Measurements from ENCODE around the gene NCAPG2. TPM values are rescaled to one million over a fixed set of nuclear protein-coding genes. Genes with fewer than 3 reads are reported as not detected.
A peak's percentile ranks its signal among the peaks of the same experiment; 100 is the strongest.

NCAPG2 gene, protein sequence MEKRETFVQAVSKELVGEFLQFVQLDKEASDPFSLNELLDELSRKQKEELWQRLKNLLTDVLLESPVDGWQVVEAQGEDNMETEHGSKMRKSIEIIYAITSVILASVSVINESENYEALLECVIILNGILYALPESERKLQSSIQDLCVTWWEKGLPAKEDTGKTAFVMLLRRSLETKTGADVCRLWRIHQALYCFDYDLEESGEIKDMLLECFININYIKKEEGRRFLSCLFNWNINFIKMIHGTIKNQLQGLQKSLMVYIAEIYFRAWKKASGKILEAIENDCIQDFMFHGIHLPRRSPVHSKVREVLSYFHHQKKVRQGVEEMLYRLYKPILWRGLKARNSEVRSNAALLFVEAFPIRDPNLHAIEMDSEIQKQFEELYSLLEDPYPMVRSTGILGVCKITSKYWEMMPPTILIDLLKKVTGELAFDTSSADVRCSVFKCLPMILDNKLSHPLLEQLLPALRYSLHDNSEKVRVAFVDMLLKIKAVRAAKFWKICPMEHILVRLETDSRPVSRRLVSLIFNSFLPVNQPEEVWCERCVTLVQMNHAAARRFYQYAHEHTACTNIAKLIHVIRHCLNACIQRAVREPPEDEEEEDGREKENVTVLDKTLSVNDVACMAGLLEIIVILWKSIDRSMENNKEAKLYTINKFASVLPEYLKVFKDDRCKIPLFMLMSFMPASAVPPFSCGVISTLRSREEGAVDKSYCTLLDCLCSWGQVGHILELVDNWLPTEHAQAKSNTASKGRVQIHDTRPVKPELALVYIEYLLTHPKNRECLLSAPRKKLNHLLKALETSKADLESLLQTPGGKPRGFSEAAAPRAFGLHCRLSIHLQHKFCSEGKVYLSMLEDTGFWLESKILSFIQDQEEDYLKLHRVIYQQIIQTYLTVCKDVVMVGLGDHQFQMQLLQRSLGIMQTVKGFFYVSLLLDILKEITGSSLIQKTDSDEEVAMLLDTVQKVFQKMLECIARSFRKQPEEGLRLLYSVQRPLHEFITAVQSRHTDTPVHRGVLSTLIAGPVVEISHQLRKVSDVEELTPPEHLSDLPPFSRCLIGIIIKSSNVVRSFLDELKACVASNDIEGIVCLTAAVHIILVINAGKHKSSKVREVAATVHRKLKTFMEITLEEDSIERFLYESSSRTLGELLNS
- total RNA-seq: 10 to 100 TPM; 15.0 to 17.9 TPM
- polyA plus RNA-seq: 10 to 100 TPM in 1 of 2 donors, 1 to 10 TPM in 1; 7.2 to 12.9 TPM

DNA sequence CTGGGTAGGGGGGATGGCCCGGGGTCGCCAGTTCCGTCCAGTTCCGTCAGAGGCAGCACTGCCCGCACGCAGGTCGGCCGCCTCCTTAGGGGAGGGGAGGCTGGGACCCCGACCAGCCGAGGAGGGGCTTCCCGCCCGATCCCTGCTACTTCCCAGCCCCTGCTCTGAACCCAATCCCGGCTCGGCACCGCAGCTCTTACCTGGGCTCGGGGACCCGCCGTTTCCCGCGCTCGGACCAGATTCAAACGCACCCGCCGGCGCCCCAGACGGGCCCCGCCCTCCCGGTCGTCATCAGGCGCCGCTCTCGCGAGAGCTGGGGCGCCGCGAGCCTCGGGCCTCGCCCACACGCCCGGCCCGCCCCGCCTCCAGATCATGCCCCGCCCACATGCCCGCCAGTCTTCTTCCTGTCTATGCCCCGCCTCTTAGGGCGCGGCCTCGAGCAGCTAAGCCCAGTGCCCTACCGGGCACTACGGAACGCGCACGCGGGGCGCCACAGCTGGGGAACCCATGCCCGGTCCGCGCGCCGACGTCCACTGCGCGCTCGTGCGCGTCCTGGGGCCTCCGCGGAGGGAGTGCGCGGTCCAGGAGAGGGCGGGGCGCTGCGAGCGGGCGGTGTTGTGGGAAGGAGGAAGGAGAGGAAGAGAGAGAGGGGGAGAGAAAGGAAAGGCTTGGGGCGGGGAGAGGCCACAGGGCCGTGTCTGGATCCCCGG is at the start of gene NCAPG2:
TSS of gene NCAPG2 (minus strand) at position 281 of the 710 bp plus-strand sequence. CDS start 2,905 bp downstream, outside the sequence.
- peaks cover 0 to 3% (median 0%) of the 10 kb centered on the region in 8 donors for H3K9me3 Mint-ChIP-seq
- Histone ChIP-seq H3K4me1 (ENCODE audit: insufficient read depth, low read length) (peaks cover 35% of the 10 kb centered on the region), H3K4me3 (ENCODE audit: low read length in 2 of 2) (peak within 1 kb of the TSS; percentile 81 to 88), H3K36me3 (ENCODE audit: insufficient read depth, low read length) (no peaks in the 10 kb centered on the region), H3K27ac (ENCODE audit: low read depth, low read length) (peak within 1 kb of the TSS; percentile 64), H3K9me3 (ENCODE audit: control insufficient read depth in 1 of 2, low read length in 2 of 2) (no peaks in the 10 kb centered on the region), H3K27me3 (ENCODE audit: insufficient read depth, low read length) (no peaks in the 10 kb centered on the region)
- DNase-seq: peak; percentile 95 to 97 (median 97)
- H3K4me3 Mint-ChIP-seq: peak within 1 kb of the TSS; percentile 78 to 94 (median 83)
- intact Hi-C loops (cut with micrococcal nuclease): loop anchor here (1.0 to 10.0 kb wide), 5 partner anchors 42 to 272 kb away; partner anchors contain the start of genes DYNC2I1 and ESYT2
- H3K27ac Mint-ChIP-seq: peak within 1 kb of the TSS; percentile 74 to 87 (median 80)
- H3K27me3 Mint-ChIP-seq: no peaks in the 10 kb centered on the region
- H3K4me1 Mint-ChIP-seq: peaks cover 17 to 32% (median 25%) of the 10 kb centered on the region in 4 donors
- ChIA-PET CTCF (ENCODE audit: partially characterized antibody) (interaction anchor here (0.7 to 1.8 kb wide), 3 partner anchors 8 to 271 kb away, joined by 3 to 11 read pairs (median 4); no protein-coding TSS in a partner anchor), POLR2A (ENCODE audit: partially characterized antibody) (interaction anchor here (0.7 to 2.1 kb wide), 19 partner anchors 8 to 272 kb away, joined by 3 to 35 read pairs (median 5); partner anchors contain the start of genes DYNC2I1 and ESYT2)
- H3K36me3 Mint-ChIP-seq: peaks cover 0 to 2% of the 10 kb centered on the region in 2 donors

DNA sequence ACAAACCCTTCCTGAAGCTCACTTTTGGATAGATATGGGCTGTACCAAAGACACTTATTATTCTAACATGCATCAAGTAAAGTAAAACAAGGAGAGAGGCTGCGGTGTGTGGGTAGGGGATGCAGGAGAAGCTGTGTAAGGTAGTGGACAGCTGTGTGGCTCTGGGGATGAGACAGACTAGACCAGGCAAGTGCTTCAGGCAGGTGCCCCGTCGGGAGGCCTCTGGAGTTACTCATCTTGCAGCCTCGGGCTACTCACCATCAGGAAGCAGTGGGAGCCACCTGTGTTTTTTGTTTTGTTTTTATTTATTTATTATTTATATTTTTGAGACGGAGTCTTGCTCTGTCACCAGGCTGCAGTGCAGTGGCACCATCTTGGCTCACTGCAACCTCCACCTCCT is 49.3 kb upstream of the NCAPG2 start:
- Histone ChIP-seq H3K4me3 (ENCODE audit: low read length in 2 of 2) (no peak overlapping the region), H3K36me3 (ENCODE audit: insufficient read depth, low read length) (peaks cover 32% of the 10 kb centered on the region), H3K9me3 (ENCODE audit: control insufficient read depth in 1 of 2, low read length in 2 of 2) (no peaks in the 10 kb centered on the region), H3K27ac (ENCODE audit: low read depth, low read length) (no peak overlapping the region), H3K27me3 (ENCODE audit: insufficient read depth, low read length) (no peaks in the 10 kb centered on the region), H3K4me1 (ENCODE audit: insufficient read depth, low read length) (no peaks in the 10 kb centered on the region)
- Mint-ChIP-seq H3K36me3 (peaks cover 42 to 74% of the 10 kb centered on the region in 2 donors), H3K9me3 (no peaks in the 10 kb centered on the region), H3K4me3 (no peak overlapping the region), H3K4me1 (peaks cover 0 to 3% (median under 1%) of the 10 kb centered on the region in 4 donors), H3K27ac (no peak overlapping the region), H3K27me3 (no peaks in the 10 kb centered on the region)
- CTCF ChIA-PET (ENCODE audit: partially characterized antibody): interaction anchor here (0.7 to 1.4 kb wide), 3 partner anchors 9 to 223 kb away, joined by 3 to 5 read pairs (median 4); no protein-coding TSS in a partner anchor
- intact Hi-C loops (cut with micrococcal nuclease): no loop called here
- POLR2A ChIA-PET (ENCODE audit: partially characterized antibody): interaction anchor here (1.2 kb wide), 1 partner anchor 11 kb away, joined by 3 read pairs; no protein-coding TSS in a partner anchor
- DNase-seq: no peak

DNA sequence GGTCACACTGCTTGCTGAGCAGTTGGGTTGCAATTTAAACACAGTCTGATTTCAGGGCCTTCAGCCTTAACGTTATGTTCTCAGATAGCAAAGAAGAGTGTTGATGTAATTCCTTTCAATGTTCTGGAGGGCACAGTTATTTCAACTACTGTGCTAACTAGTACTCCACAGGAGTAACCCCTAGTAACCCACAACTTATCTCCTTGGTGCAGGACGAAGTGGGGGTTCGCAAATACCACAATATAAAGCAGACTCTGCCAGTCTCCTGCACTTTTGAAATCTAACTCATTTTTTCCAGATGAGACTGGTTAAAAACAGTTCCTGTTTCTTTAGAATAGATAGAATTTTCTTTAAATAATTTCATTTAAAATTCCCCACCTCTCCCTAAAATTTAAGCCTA is 47.1 kb upstream of the NCAPG2 start:
- H3K4me3 Mint-ChIP-seq: no peak overlapping the region
- H3K36me3 ChIP-seq (ENCODE audit: insufficient read depth, low read length): peaks cover 38% of the 10 kb centered on the region
- no peaks in the 10 kb centered on the region for H3K9me3 Mint-ChIP-seq
- intact Hi-C loops (cut with micrococcal nuclease): no loop called here
- H3K9me3 ChIP-seq (ENCODE audit: control insufficient read depth in 1 of 2, low read length in 2 of 2): no peaks in the 10 kb centered on the region
- no peaks in the 10 kb centered on the region for H3K27me3 ChIP-seq (ENCODE audit: insufficient read depth, low read length)
- H3K4me1 ChIP-seq (ENCODE audit: insufficient read depth, low read length): no peaks in the 10 kb centered on the region
- no peak for DNase-seq
- peaks cover 0 to 3% (median 0%) of the 10 kb centered on the region in 4 donors for H3K4me1 Mint-ChIP-seq
- H3K27ac ChIP-seq (ENCODE audit: low read depth, low read length): no peak overlapping the region
- peak overlapping the region in 2 of 7 donors; percentile 6 to 86 for H3K27ac Mint-ChIP-seq
- H3K36me3 Mint-ChIP-seq: peaks cover 30 to 68% of the 10 kb centered on the region in 2 donors
- ChIA-PET CTCF (ENCODE audit: partially characterized antibody) (no interaction called here), POLR2A (ENCODE audit: partially characterized antibody) (no interaction called here)
- H3K27me3 Mint-ChIP-seq: no peaks in the 10 kb centered on the region
- no peak overlapping the region for H3K4me3 ChIP-seq (ENCODE audit: low read length in 2 of 2)

DNA sequence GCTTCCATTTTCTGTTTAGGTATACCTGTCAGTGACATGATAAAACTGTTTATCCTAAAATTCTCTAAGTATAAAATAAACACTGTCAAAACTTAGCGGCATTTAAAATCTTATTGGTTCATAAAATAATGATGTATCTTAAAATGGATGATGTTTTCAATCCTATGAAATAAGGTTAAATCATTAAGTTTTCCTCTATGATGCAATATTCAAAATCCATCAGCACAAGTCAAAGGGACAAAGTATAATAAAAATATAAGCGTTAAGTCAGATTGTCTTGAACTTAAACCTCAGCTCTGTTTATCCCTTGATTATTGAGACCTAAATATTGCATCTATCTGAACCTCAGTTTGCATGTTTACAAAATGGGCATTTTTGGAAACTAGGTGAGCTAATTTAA is 46.6 kb upstream of the NCAPG2 start:
- POLR2A ChIA-PET (ENCODE audit: partially characterized antibody): no interaction called here
- CTCF ChIA-PET (ENCODE audit: partially characterized antibody): no interaction called here
- no peaks in the 10 kb centered on the region for H3K4me1 ChIP-seq (ENCODE audit: insufficient read depth, low read length)
- H3K9me3 Mint-ChIP-seq: no peaks in the 10 kb centered on the region
- no peak overlapping the region for H3K4me3 Mint-ChIP-seq
- H3K9me3 ChIP-seq (ENCODE audit: control insufficient read depth in 1 of 2, low read length in 2 of 2): no peaks in the 10 kb centered on the region
- H3K27ac ChIP-seq (ENCODE audit: low read depth, low read length): no peak overlapping the region
- H3K27me3 ChIP-seq (ENCODE audit: insufficient read depth, low read length): no peaks in the 10 kb centered on the region
- peaks cover 40% of the 10 kb centered on the region for H3K36me3 ChIP-seq (ENCODE audit: insufficient read depth, low read length)
- intact Hi-C loops (cut with micrococcal nuclease): no loop called here
- peaks cover 31 to 69% of the 10 kb centered on the region in 2 donors for H3K36me3 Mint-ChIP-seq
- DNase-seq: no peak
- H3K4me1 Mint-ChIP-seq: peaks cover 0 to 3% (median 0%) of the 10 kb centered on the region in 4 donors
- no peaks in the 10 kb centered on the region for H3K27me3 Mint-ChIP-seq
- no peak overlapping the region for H3K4me3 ChIP-seq (ENCODE audit: low read length in 2 of 2)
- H3K27ac Mint-ChIP-seq: no peak overlapping the region

DNA sequence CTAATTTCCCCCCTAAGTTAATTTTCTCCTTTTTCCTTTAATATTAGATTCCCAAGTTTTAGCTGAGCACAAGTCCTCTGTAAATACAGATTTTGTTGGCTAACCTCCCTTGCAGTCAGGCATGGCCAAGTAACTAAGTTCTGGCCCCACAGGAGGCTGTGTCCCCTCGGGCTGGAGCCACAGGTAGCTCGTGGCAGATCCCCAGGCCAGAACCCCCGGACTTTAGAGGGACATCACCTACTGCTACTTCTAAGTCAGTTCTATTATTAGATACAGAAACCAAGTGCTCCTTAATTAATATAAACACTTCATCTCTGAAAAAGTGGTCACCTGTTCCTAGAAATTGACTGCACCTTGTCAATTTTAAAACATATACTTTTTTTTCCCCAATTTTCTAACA is 46.1 kb upstream of the NCAPG2 start:
- no peak overlapping the region for H3K4me3 ChIP-seq (ENCODE audit: low read length in 2 of 2)
- H3K36me3 Mint-ChIP-seq: peaks cover 33 to 70% of the 10 kb centered on the region in 2 donors
- no peak overlapping the region for H3K27ac ChIP-seq (ENCODE audit: low read depth, low read length)
- DNase-seq: no peak
- H3K36me3 ChIP-seq (ENCODE audit: insufficient read depth, low read length): peaks cover 45% of the 10 kb centered on the region
- ChIA-PET CTCF (ENCODE audit: partially characterized antibody) (no interaction called here), POLR2A (ENCODE audit: partially characterized antibody) (no interaction called here)
- H3K4me3 Mint-ChIP-seq: no peak overlapping the region
- H3K4me1 Mint-ChIP-seq: peaks cover 0 to 3% (median 0%) of the 10 kb centered on the region in 4 donors
- no peaks in the 10 kb centered on the region for H3K9me3 Mint-ChIP-seq
- no peaks in the 10 kb centered on the region for H3K4me1 ChIP-seq (ENCODE audit: insufficient read depth, low read length)
- no peaks in the 10 kb centered on the region for H3K9me3 ChIP-seq (ENCODE audit: control insufficient read depth in 1 of 2, low read length in 2 of 2)
- H3K27ac Mint-ChIP-seq: no peak overlapping the region
- no peaks in the 10 kb centered on the region for H3K27me3 Mint-ChIP-seq
- H3K27me3 ChIP-seq (ENCODE audit: insufficient read depth, low read length): no peaks in the 10 kb centered on the region
- intact Hi-C loops (cut with micrococcal nuclease): no loop called here

DNA sequence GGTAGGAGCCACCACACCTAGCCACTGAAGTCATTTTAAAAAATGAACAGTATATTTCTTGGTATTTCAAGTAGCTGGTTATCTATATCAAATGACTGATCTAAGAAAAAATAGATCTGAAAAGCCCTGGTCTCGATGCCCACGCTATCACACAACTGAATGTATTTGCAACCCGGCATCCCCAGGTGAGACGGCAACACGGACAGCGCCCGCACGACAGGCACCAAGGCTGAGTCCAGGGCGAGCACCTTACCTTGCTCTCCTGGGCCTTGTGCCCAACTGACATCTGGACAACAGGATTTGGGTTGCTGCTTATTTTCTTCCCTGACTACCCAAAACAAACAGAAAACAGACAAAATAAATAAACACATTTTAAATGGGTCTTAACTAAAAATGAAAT is 44.8 kb upstream of the NCAPG2 start:
- peaks cover 33% of the 10 kb centered on the region for H3K36me3 ChIP-seq (ENCODE audit: insufficient read depth, low read length)
- H3K9me3 ChIP-seq (ENCODE audit: control insufficient read depth in 1 of 2, low read length in 2 of 2): no peaks in the 10 kb centered on the region
- H3K9me3 Mint-ChIP-seq: peaks cover 0 to 2% (median 0%) of the 10 kb centered on the region in 8 donors
- CTCF ChIA-PET (ENCODE audit: partially characterized antibody): no interaction called here
- peaks cover 28 to 68% of the 10 kb centered on the region in 2 donors for H3K36me3 Mint-ChIP-seq
- POLR2A ChIA-PET (ENCODE audit: partially characterized antibody): no interaction called here
- no peaks in the 10 kb centered on the region for H3K4me1 ChIP-seq (ENCODE audit: insufficient read depth, low read length)
- DNase-seq: no peak
- no peak overlapping the region for H3K27ac ChIP-seq (ENCODE audit: low read depth, low read length)
- H3K27me3 Mint-ChIP-seq: no peaks in the 10 kb centered on the region
- H3K4me3 Mint-ChIP-seq: no peak overlapping the region
- peak overlapping the region in 2 of 7 donors; percentile 42 to 74 for H3K27ac Mint-ChIP-seq
- H3K27me3 ChIP-seq (ENCODE audit: insufficient read depth, low read length): no peaks in the 10 kb centered on the region
- intact Hi-C loops (cut with micrococcal nuclease): no loop called here
- peaks cover 0 to 3% (median 0%) of the 10 kb centered on the region in 4 donors for H3K4me1 Mint-ChIP-seq
- no peak overlapping the region for H3K4me3 ChIP-seq (ENCODE audit: low read length in 2 of 2)

Measured in CD4-positive, alpha-beta memory T cell (primary cell).